Measurements from ENCODE around the gene SFXN5. TPM values are rescaled to one million over a fixed set of nuclear protein-coding genes. Genes with fewer than 3 reads are reported as not detected.

Gene SFXN5
- total and polyA plus RNA-seq, 3 donors from 2014 or later = 24.0 to 32.2 (median 25.4) TPM

GRCh38 chr2:73006969-73007710, 64.4 kb downstream of the SFXN5 start:
- Histone ChIP-seq H3K4me1 (no peaks in the 10 kb centered on the region), H3K27ac (no peak overlapping the region), H3K36me3 (ENCODE audit: low read depth, missing control alignments) (no peaks in the 10 kb centered on the region), H3K4me3 (no peak overlapping the region), H3K27me3 (no peaks in the 10 kb centered on the region), H3K9me3 (no peaks in the 10 kb centered on the region)
- 90 to 93% methylated on average over 14 of the region's 14 CpGs for WGBS, 2 donors
- no peak for DNase-seq
- no peak for TF ChIP-seq POLR2A (IDR thresholded peaks at IDR 0.05)
- TF ChIP-seq, protein P1, sequence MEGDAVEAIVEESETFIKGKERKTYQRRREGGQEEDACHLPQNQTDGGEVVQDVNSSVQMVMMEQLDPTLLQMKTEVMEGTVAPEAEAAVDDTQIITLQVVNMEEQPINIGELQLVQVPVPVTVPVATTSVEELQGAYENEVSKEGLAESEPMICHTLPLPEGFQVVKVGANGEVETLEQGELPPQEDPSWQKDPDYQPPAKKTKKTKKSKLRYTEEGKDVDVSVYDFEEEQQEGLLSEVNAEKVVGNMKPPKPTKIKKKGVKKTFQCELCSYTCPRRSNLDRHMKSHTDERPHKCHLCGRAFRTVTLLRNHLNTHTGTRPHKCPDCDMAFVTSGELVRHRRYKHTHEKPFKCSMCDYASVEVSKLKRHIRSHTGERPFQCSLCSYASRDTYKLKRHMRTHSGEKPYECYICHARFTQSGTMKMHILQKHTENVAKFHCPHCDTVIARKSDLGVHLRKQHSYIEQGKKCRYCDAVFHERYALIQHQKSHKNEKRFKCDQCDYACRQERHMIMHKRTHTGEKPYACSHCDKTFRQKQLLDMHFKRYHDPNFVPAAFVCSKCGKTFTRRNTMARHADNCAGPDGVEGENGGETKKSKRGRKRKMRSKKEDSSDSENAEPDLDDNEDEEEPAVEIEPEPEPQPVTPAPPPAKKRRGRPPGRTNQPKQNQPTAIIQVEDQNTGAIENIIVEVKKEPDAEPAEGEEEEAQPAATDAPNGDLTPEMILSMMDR (IDR thresholded peaks at IDR 0.05) = no peak
- intact Hi-C loops (cut with DNase I; ENCODE audit: low total_unique reads) = no loop called here

- Histone ChIP-seq H3K4me3 (no peak overlapping the region), H3K4me1 (no peaks in the 10 kb centered on the region), H3K9me3 (no peaks in the 10 kb centered on the region), H3K36me3 (ENCODE audit: low read depth, missing control alignments) (no peaks in the 10 kb centered on the region), H3K27ac (no peak overlapping the region), H3K27me3 (no peaks in the 10 kb centered on the region)
- no peak for TF ChIP-seq POLR2A (IDR thresholded peaks at IDR 0.05)
- TF ChIP-seq, protein P1 (IDR thresholded peaks at IDR 0.05) = no peak
- 83 to 88% methylated on average over 13 to 14 of the region's 14 CpGs for WGBS, 2 donors
- no peak for DNase-seq
- intact Hi-C loops (cut with DNase I; ENCODE audit: low total_unique reads) = no loop called here
Measured at GRCh38 chr2:73004889-73005596, 66.5 kb downstream of the SFXN5 start.

- no peak for DNase-seq
- Histone ChIP-seq H3K27me3 (no peaks in the 10 kb centered on the region), H3K4me1 (no peaks in the 10 kb centered on the region), H3K27ac (no peak overlapping the region), H3K4me3 (no peak overlapping the region), H3K36me3 (ENCODE audit: low read depth, missing control alignments) (no peaks in the 10 kb centered on the region), H3K9me3 (no peaks in the 10 kb centered on the region)
- TF ChIP-seq POLR2A (IDR thresholded peaks at IDR 0.05) = no peak
- TF ChIP-seq, protein P1 (IDR thresholded peaks at IDR 0.05) = no peak
- intact Hi-C loops (cut with DNase I; ENCODE audit: low total_unique reads) = no loop called here
- WGBS, 2 donors = 80 to 88% methylated on average over 12 of the region's 12 CpGs
Measured at GRCh38 chr2:73004466-73004865, 67.0 kb downstream of the SFXN5 start.

DNA sequence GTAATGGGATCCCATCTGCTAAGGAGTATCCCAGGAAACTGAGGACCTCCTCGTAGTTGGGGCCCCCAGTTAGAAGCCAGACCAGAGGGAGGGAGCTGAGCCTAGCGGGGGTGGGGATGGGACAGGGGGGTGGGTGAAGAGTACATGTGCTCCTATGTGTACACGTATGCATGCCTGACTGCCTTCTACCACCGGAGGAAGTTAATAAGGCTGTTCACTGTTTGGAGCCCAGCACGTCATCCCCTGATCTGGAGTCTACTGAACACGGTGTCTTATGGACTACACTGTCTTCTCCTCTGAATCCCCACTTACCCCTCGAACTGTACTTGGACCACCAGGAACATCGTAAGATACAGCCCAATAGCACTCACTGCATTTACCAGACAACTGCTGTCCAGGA, 68.5 kb downstream of the SFXN5 start:
- Histone ChIP-seq H3K9me3 (no peaks in the 10 kb centered on the region), H3K4me1 (no peaks in the 10 kb centered on the region), H3K27me3 (no peaks in the 10 kb centered on the region), H3K4me3 (no peak overlapping the region), H3K27ac (no peak overlapping the region), H3K36me3 (ENCODE audit: low read depth, missing control alignments) (no peaks in the 10 kb centered on the region)
- TF ChIP-seq, protein P1 (IDR thresholded peaks at IDR 0.05) = no peak
- TF ChIP-seq POLR2A (IDR thresholded peaks at IDR 0.05) = no peak
- intact Hi-C loops (cut with DNase I; ENCODE audit: low total_unique reads) = no loop called here
- 93 to 94% methylated on average over 8 of the region's 8 CpGs for WGBS, 2 donors
- no peak for DNase-seq

Measured in testis (tissue), 3 donors.